WTC11 (cell line): ENCODE data around the gene CHRM2.

Source experiments
- CTCF ChIP-seq: fragments of 200-600 bp; IDR thresholded peaks from 2 replicates; pipeline ENCODE4 v1.8.0; 2022; ENCODE audit warnings: antibody characterized with exemption
- STAT6 ChIP-seq: sonication (generic); formaldehyde crosslinking; conservative IDR thresholded peaks from 2 replicates; pipeline ENCODE4 v1.8.1; 2023; ENCODE audit warnings: mild to moderate bottlenecking, low read depth, missing genetic modification reagents, moderate library complexity

DNA sequence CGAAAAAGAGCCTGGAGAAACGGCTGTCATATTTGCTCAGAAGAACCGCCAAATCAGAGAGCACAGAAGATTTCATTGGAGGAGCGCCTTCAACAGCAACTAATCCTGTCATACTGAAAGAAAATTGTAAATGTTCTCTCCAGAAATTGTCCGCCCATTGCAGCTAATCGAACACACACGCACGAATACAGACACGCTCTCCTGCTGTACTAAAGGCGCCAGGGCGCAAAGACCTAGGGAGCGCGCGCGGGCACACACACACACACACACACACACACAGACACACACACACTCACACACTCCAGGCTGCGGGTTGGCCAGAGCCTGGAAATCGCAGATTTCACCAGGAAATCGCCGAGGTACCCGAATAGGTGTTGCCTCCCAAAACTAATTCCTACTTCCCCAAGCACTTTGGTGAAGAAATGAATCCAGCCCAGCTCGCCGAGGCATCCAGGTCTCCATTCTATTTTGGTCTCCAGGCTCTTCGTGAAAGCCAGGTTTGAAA, at the start of gene CHRM2:
- TF ChIP-seq CTCF = no peak
- TF ChIP-seq STAT6 (CRISPR knock-in tag) = no peak
